HG02840 (cell line): ENCODE measurements around the gene S100A12.
"Not testable (repeated sequence)": the region's sequence is repeated elsewhere in the genome, so short reads cannot be mapped to it uniquely, and the experiment has no call there.

Experiments
- ATAC-seq: cut with Tn5 transposase; IDR thresholded peaks from one replicate; pipeline ENCODE4 v1.9.1; 2021; ENCODE audit warnings: mild to moderate bottlenecking, moderate library complexity, moderate number of reproducible peaks; ENCODE audit not compliant: unreplicated experiment, low FRiP score

Gene S100A12

DNA sequence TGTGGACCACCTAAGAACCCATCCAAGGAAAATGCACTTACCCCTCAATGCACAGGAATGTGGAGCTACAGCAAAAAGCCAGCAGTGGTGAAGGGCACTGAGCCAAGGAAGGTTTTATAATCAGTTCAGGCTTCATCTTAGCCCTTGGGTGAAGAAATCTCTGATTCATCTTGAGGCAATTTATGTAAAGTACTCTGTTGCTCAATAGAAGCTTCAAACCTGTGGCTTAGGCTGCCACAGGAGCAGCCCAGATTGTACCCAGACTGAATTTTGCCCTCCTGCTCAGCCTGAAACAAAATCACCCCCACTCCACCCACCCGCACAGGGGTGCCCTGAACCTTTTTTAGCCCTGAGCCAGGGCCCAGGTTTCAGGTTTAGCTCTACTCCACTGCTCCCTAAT lies at the start of gene S100A12:
S100A12 (minus strand) TSS at position 111 of the 400 bp plus-strand sequence. CDS start 1,029 bp downstream, outside the sequence.
- ATAC-seq: no peak

DNA sequence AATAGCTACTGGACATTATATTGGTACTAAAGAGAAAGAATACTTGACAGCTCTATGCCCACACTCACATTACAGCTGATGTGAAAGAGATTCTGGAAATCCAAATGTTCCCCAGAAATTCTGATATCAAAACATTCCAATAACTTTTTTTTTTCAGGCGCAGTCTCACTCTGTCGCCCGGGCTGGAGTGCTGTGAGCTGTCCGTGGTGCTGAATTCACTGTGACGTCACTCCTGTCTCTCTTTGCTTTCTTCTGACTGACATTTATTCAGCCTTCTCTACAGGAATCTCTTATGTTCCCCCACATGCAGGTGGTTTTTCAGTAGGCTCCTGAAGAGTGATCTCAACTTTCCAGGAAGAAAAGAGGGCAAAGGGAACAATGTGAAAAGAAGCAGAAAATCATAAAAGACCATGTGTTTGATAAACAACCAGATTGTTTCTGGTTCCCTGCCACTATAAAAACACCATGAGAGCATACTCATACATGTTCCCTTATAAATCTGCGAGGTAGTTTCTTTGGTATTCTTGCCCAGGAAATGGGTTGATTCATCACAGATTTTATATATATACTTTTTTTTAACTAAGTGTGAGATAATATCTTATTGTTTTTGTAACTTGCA lies 47.1 kb upstream of the S100A12 start:
- no peak for ATAC-seq

DNA sequence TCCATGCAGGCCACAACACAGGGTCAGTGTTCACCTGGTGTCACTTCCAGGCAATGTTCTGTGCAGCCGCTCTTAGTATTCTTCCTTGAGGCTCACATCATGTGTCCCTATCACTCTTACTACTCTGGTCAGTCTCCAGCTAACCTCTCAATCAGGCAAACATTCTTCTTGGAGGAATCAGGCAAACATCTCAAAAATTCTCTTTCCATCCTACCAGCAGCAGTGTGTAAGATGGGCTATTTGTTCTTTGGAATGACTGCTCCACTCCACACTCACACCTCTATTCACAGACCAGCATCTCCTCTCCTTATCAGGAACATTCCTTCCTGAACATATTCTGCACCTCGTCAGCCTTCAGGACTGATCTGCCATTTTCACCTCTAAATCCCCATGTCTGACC lies 44.9 kb upstream of the S100A12 start:
- ATAC-seq: no peak

DNA sequence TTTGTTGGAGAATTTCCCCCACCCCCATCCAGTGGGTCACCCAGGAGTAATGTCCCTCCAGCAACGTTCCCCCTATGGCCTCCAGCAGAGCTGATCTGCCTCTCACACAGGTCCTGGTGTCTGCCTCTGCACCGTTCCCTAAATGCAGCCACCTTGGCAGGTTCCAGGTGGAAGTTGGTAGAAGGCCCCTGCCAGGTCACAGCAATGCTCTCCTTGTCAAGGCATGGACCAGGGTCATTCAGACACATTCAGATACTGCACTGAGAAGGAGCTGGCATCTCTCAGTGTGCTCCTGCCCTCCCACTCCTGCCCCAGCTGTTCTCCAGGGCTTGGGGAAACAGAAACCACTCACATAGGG lies 44.0 kb upstream of the S100A12 start:
- not testable (repeated sequence) for ATAC-seq

DNA sequence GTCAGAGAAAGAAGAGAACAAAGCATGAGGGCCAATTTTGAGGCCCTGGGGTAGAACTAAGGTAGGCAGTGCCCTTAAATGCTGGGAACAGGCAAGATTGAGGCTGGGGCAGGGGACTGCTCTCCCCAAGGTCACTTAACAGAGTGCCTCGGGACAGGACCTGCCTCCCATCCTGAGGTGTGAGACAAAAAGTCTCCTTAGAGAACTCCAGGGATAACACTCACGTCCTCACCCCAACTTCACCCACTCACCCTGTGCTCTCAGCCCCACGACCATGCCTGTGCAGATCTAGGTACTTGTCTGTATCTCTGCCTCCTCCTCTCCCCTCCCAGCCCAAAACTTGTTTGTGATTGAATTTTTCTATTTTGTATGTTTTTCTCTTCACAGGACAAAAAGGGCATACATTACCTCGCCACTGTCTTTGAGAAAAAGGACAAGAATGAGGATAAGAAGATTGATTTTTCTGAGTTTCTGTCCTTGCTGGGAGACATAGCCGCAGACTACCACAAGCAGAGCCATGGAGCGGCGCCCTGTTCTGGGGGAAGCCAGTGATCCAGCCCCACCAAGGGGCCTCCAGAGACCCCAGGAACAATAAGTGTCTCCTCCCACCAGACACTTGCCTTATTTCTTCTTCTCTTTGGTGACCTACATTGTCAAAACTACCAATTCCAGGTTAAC lies 43.5 kb upstream of the S100A12 start:
- ATAC-seq: not testable (repeated sequence)

DNA sequence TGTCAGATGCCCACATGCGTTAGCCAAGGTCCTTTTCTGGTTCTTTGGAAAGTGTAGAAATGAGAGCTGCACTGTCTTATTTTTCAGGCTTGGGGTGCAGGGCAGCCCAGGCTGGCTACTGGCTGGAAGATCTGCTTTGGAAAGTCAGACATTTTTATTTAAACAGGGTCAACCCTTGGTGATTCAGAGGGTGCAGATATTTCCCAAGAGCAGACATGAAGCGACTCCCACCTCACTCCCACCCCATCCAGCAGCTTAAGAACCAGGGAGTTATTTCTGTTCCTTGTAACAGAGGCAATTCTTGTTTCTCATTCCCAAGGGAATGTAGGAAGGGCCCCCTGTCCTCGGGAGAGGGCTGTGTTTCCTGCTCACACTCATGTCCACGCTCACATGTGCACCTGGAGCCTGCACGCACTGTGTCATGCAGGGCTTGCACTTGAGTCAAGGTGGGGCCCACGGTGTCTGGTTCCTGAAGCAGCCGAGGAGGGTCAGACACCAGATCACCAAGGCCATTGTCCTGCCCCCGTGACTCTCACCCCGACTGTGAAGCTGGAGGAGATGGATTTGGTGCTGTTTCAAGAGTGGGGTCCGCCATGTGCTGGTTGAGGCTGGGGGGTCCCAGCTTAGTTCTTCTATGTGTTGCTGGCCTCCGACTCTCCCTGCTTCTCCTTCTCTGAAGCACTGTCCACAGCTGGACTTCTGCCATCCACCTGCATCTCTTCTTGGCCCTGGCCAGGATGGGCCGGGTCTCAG lies 41.9 kb upstream of the S100A12 start:
- no peak for ATAC-seq

DNA sequence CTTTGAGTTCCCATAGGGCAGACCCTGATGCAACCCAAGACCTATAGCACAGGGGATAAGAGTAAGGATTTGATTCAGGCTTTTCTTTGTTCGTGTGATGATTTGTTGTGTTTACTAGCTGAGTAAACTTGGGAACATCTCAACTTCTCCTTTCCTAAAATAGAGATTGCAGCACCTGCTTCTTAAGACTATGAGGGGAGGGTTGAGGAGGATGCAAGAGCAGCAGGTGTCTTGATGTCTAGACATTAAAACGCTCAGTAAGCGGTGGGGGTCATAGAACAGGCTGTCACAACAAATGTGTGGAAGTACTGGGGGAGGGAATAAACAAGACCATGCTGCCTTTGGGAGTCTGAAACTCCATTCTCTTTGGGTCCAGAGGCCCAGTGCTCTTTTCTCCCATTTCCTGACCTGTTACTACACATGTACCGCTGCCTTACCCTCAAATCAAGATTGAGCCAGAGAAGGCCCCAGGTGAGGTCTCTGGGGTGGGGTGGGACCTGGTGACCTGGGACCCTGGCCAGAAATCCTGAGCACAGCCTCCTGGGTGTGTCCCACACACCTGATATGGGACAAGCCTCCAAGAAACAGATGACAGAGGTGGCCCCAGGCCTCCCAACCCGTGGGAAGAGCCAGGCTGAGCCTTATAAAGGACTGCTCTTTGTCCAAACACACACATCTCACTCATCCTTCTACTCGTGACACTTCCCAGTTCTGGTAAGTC lies 40.6 kb upstream of the S100A12 start, which contains the start of gene S100A7A:
S100A7A (plus strand) TSS at position 671 of the 721 bp plus-strand sequence. CDS start 1,563 bp downstream, outside the sequence.
- no peak for ATAC-seq

DNA sequence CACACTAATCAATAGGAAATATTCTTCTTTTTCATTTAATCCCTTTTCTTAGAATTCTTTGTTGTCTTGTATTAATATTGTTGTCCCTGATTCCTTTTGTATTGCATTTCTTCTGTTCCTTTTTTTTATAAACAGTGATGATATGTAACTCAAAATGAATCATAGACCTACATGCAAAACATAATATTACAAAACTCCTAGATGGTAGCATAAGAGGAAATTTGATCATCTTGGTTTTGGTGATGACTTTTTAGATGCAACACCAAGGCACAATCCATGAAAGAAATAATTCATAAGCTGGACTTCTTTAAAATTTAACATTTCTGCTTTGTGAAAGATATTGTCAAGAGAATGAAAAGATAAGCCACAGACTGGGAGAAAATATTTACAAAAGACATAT lies 38.5 kb upstream of the S100A12 start:
- ATAC-seq: not testable (repeated sequence)

DNA sequence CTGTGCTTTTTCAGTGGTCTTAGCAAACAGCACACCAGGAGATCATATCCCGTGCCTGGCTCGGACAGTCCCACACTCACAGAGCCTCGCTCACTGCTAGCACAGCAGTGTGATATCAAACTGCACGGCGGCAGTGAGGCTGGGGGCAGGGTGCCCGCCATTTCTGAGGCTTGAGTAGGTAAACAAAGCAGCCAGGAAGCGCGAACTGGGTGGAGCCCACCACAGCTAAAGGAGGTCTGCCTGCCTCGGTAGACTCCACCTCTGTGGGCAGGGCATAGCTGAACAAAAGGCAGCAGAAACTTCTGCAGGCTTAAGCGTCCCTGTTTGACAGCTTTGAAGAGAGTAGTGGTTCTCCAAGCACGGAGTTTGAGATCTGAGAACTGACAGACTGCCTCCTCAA lies 31.9 kb upstream of the S100A12 start:
- not testable (repeated sequence) for ATAC-seq

DNA sequence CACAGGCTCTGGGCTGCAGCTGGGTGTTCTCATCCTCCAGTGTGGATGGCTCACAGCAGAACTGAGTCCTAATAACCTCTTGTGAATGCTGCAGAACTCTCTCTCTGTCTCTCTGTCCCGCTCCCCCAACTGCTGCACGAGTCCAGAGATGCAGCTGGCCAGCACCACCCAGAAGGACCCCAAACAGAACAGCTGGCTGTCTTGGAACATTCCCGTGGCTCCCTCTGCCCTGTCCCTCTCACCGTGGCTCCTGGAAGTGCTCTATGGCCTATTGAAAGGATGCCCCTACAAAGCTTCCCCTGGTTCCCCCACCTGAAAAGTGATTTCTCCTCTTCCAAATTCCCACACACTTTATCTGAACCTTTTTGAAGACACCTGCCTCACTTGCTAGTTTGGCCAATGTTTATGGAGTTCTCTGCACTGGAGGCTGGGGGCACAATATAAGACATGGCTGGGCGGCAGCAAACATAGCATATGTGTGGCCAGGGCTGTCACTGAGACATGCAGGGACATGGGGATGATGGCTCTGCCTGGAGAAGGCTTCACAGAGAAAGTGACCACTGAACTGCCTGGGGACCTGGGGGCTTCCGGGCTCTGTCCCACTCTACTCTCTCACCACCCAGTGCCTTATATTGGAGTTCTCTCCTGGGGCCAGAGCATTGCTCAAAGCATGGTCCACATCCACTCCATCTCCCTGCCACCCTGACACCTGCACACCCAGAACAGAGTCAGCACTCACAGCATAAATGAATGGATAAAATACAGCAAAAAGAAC lies 30.6 kb upstream of the S100A12 start:
- not testable (repeated sequence) for ATAC-seq

DNA sequence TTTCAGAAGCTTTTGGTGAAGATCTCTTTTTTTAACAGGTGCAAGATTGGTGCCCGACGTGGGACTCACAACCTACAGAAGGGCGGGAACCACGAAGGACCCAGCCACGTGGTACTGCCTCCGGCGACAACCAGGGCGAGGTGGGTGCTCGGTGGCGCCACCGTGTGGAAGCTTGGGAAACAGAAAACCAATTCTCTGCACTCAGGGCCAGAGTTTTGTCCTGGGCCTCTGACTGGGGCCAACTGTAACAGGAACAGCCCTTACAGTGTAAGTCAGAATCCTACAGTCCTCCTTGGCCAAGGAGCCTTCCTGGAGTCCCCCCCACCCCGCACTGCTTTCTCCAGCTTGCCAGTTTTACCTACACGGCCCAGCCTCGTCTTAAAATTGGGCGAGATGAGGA lies 29.3 kb upstream of the S100A12 start:
- ATAC-seq: no peak

DNA sequence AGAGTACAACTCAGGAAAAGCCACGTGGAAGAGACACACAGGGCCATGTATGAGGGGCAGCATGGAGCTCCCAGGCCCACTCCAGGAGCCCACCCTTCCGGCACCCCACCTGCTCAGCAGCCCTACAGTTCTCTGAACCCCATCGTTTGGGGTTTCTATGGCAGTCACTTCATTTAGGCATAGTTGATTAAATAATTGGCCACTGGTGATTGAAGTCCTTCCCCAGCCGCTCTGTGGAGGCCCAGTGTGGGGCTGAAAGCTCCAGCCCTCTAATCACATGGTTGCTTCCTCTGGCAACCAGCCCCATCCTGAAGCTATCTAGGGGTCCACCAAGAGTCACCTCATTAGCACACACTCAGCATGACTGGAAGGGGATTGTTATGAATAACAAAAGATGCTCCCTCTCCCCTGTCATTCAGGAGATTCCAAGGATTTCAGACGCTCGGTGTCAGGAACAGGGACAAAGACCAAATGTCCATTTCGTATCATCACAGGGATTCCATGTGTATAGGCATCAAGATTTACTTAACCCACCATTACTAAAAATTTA lies 28.7 kb upstream of the S100A12 start:
- no peak for ATAC-seq

DNA sequence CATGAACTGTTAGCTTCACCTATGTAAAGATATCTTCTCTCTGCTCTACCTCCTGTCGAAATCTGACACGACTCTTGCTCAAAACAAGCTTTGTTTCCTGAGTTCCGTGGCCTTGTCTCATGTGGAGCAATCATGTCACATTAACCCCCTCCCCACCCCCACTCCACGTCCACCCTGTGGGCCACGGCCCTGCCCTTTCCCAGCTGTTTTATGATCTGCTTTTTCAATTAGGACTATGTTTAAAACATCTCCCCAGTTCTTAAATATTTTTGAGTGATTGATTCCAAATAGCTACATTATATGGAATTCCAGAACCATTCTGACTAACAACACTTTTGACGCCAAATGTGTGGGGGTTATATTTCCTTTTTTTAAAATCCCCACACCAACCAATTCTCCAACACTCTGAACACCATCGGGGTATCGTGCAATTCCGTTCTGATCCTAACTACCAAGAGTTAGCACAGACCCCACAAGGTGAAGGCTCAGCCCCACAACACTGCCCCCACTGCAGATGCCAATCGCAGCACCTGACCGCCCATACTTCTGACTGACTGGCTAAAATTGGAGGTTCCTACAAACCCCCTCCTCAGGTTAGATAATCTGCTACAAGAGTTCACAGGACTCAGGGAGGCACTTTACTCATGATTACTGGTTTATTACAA lies 28.1 kb upstream of the S100A12 start:
- no peak for ATAC-seq

DNA sequence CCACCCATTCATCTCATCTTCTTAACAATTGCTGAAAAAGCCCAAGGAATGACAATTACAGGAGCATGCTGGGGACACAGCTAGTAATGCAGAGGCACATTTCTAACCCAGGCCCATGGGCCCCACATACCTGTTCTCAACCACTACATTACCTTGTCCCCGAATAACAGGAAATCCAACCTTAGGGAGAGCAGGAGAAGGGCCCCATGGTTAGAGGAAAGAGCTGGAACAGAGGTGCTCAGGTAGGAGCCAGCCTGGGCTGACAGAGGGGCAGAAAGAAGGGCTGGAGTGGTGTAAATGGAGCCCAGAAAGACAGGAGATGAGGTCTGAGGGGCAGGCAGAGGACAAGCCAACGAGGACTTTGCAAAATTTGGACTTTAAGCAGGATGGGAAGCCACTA lies 26.8 kb upstream of the S100A12 start:
- no peak for ATAC-seq

DNA sequence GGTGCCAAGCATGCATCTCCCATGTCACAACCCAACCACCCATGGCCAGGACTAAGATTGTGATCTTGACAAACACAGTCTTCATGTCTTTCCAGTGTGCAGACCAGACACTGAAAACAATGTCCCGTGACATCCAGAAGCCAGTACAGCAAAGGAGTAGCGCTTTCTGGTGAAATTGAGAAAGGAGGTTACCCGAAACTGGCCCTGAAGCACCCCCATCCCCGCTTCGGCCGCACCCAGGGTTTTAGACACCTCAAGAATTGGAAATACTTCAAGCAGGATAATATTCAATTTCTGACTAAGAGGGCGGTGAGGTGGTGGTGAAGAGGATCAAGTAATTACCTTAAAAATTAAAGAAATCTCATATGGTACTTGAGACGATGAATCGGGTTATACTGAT lies 26.0 kb upstream of the S100A12 start:
- no peak for ATAC-seq

DNA sequence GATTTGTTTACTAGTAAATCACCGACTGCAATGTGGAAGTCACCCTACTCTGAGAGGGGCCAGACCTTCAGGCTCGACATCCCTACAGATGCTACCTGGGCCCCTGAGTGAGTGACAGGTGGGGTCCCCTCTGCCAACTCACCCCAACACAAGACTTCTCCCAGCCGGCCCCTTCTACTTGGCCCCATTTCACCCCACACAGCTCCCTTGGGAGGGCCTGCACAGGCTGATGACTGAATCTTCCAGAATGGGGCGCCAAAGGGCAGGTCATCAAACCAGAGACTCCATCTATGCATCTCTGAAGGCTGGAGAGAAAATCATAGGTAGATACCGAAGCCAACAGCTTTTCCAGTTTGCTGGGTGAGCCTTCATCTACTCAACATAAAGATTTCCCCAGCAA lies 24.8 kb upstream of the S100A12 start:
- no peak for ATAC-seq

DNA sequence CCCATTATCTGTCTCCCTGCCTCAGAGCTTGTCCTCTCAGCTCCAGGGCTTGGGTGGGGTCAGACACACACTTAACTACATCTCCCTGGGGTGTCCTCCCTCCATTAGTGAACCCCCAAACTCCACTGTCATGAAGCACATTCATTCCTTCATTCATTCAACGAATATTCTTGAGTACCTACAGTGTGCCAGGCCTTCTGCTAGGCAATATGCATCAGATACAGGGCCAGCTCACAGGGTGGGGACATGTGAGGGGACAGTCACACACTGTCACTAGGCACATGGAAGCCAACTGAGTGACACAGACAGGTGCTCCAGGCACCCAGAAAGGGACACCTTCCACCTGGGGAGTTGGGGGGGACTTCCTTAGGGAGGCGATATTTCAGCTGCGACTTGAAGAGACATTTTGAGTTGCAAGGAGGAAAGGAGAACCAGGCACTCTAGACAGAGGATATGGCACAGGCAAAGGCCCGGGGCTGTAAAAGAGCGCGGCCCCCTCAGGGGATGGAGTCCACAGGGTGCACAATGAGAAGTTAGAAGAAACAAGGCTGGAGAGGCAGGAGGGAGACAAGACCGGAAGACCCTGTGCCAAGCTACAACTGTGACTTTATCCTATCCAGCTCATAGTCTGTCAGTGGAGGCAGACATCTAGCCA lies 24.1 kb upstream of the S100A12 start:
- no peak for ATAC-seq

DNA sequence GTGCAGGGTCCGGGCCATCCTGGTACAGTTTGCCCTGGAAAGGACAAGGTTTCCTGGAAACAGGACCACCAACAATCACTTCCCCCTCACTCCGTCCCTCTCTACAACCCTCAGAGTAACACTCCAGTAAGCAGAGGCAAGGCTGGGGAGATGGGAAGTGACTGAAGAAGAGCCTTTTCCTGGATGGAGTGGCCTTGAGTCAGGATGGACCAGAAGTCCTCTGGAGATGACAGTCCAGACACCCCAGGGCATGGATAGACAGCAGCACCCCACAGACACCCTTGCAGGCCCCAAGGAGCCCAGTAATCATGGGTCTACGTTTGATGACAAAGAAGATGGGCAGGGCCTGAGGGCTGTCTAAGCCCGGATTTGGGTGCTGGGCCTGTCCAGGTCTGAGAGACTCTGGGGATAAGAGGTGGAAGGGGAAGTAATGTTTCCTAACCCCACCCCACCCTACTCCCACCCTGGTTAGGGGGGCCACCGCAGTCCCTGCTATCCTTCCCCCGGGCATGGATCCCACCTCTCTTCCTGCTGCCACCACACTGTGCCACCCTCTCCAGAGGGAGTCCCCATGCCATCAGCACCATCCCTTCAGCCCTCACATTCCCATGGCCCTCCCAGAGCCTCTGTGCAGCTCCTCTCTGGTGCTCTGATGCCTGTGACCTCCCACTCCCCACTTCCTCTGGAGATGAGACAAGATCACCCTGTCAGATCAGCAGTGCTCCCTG lies 22.7 kb upstream of the S100A12 start:
- ATAC-seq: no peak
